ENCODE results near the gene CCDC93. TPM values are rescaled to one million over a fixed set of nuclear protein-coding genes. Genes with fewer than 3 reads are reported as not detected.

CCDC93 gene
- total RNA-seq, result 21.4 TPM
- polyA plus RNA-seq (ENCODE audit: insufficient read depth in 1 of 8, insufficient read length in 8 of 8, low replicate concordance in 1 of 8), result 10 to 100 TPM; 21.8 to 28.4 (median 24.2) TPM
- long read RNA-seq, donor 1, full-length matches to known transcripts, result 1 of 1 reads
- long read RNA-seq, donor 1, partial matches to known transcripts, result 0 of 1 reads
- long read RNA-seq, donor 1, other reads (novel, unspliced or antisense), result 0 of 1 reads
- long read RNA-seq, donor 2, result 0 reads
- long read RNA-seq, donor 3, full-length matches to known transcripts, result 2 of 2 reads
- long read RNA-seq, donor 3, partial matches to known transcripts, result 0 of 2 reads
- long read RNA-seq, donor 3, other reads (novel, unspliced or antisense), result 0 of 2 reads
- long read RNA-seq, donor 4, result 0 reads
- long read RNA-seq, donor 5, full-length matches to known transcripts, result 3 of 3 reads
- long read RNA-seq, donor 5, partial matches to known transcripts, result 0 of 3 reads
- long read RNA-seq, donor 5, other reads (novel, unspliced or antisense), result 0 of 3 reads
- long read RNA-seq, donor 6, full-length matches to known transcripts, result 1 of 1 reads
- long read RNA-seq, donor 6, partial matches to known transcripts, result 0 of 1 reads
- long read RNA-seq, donor 6, other reads (novel, unspliced or antisense), result 0 of 1 reads
- long read RNA-seq, donor 7, partial matches to known transcripts, result 13 of 13 reads
- long read RNA-seq, donor 7, other reads (novel, unspliced or antisense), result 0 of 13 reads
- long read RNA-seq, donor 8, result 0 reads
- long read RNA-seq, donor 9, result 0 reads
- long read RNA-seq, donor 10, full-length matches to known transcripts, result 2 of 9 reads
- long read RNA-seq, donor 10, partial matches to known transcripts, result 7 of 9 reads
- long read RNA-seq, donor 10, other reads (novel, unspliced or antisense), result 0 of 9 reads
- long read RNA-seq, donor 11, result 0 reads

- Histone ChIP-seq H3K27ac (ENCODE audit: low read length) (peak within 1 kb of the TSS; percentile 88), H3K4me1 (ENCODE audit: control insufficient read depth, insufficient read depth, low read length) (peaks cover 14% of the 10 kb centered on the region), H3K36me3 (ENCODE audit: control insufficient read depth, insufficient read depth, low read length) (no peaks in the 10 kb centered on the region), H3K27me3 (ENCODE audit: control insufficient read depth, insufficient read depth, low read length) (peaks cover under 1% of the 10 kb centered on the region), H3K9me3 (replicated peaks; ENCODE audit: control insufficient read depth, low read depth, low read length) (no peaks in the 10 kb centered on the region), H3K4me3 (ENCODE audit: low read length) (peak within 1 kb of the TSS; percentile 99)
- DNase-seq, result peak; percentile 93
- under 1% methylated on average over 71 of the region's 71 CpGs for WGBS (ENCODE audit: insufficient coverage)
Observed at GRCh38 chr2:118013724-118014491, at the start of gene CCDC93. CCDC93 (minus strand) TSS chr2:118014070; CDS start chr2:118013995, 75 bp downstream.

DNA sequence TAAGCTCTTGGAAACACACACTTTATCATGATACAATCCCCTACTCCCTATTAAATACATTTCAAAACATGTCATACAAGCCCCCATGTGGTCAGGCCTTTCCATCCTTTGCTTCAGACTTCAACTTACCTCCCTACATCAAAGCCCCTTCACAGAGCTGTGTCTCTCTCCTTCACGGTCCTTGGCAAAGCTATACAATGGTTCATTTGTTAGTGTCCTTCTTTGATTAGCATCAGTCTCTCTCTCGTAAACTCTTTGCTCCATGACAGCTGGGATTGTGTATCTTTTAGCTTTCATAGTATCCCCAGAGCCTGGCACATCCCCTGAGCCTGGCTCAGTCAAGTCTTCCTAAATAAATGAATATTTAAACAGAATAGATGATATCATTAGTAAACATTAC lies 48.8 kb upstream of the CCDC93 start:
- H3K4me1 ChIP-seq (ENCODE audit: control insufficient read depth, insufficient read depth, low read length), result no peaks in the 10 kb centered on the region
- no CpG with 5 or more reads among the region's 2 CpGs for WGBS (ENCODE audit: insufficient coverage)
- no peaks in the 10 kb centered on the region for H3K36me3 ChIP-seq (ENCODE audit: control insufficient read depth, insufficient read depth, low read length)
- H3K4me3 ChIP-seq (ENCODE audit: low read length), result no peak overlapping the region
- H3K9me3 ChIP-seq (replicated peaks; ENCODE audit: control insufficient read depth, low read depth, low read length), result no peaks in the 10 kb centered on the region
- DNase-seq, result no peak
- no peaks in the 10 kb centered on the region for H3K27me3 ChIP-seq (ENCODE audit: control insufficient read depth, insufficient read depth, low read length)
- no peak overlapping the region for H3K27ac ChIP-seq (ENCODE audit: low read length)

DNA sequence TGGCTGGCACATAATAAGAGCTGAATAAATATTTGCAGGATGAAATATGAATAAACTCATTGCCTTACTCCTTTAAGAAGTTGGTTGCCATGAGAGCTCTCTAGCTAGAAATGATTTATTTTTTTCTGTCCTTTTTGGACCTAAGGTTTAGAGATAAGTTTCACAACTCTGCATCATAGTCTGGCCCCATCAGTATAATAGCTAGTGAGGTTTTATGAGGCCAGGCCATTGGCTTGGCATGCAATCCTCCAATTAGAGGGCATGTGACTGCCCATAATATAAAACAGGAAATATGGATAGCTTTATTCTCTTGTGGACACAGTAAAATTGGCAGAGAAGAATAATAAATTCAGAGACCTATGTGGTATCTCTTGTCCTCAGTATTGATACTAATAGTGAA lies 48.2 kb upstream of the CCDC93 start:
- no peaks in the 10 kb centered on the region for H3K36me3 ChIP-seq (ENCODE audit: control insufficient read depth, insufficient read depth, low read length)
- no peak overlapping the region for H3K4me3 ChIP-seq (ENCODE audit: low read length)
- H3K27ac ChIP-seq (ENCODE audit: low read length), result no peak overlapping the region
- no peak for DNase-seq
- no peaks in the 10 kb centered on the region for H3K9me3 ChIP-seq (replicated peaks; ENCODE audit: control insufficient read depth, low read depth, low read length)
- H3K4me1 ChIP-seq (ENCODE audit: control insufficient read depth, insufficient read depth, low read length), result no peaks in the 10 kb centered on the region
- H3K27me3 ChIP-seq (ENCODE audit: control insufficient read depth, insufficient read depth, low read length), result no peaks in the 10 kb centered on the region

GRCh38 chr2:118061135-118061955 lies 47.5 kb upstream of the CCDC93 start:
- Histone ChIP-seq H3K9me3 (replicated peaks; ENCODE audit: control insufficient read depth, low read depth, low read length) (no peaks in the 10 kb centered on the region), H3K4me3 (ENCODE audit: low read length) (no peak overlapping the region), H3K36me3 (ENCODE audit: control insufficient read depth, insufficient read depth, low read length) (no peaks in the 10 kb centered on the region), H3K27ac (ENCODE audit: low read length) (no peak overlapping the region), H3K27me3 (ENCODE audit: control insufficient read depth, insufficient read depth, low read length) (no peaks in the 10 kb centered on the region), H3K4me1 (ENCODE audit: control insufficient read depth, insufficient read depth, low read length) (no peaks in the 10 kb centered on the region)
- peak; percentile 36 for DNase-seq
- 49% methylated on average over 3 of the region's 4 CpGs for WGBS (ENCODE audit: insufficient coverage)

DNA sequence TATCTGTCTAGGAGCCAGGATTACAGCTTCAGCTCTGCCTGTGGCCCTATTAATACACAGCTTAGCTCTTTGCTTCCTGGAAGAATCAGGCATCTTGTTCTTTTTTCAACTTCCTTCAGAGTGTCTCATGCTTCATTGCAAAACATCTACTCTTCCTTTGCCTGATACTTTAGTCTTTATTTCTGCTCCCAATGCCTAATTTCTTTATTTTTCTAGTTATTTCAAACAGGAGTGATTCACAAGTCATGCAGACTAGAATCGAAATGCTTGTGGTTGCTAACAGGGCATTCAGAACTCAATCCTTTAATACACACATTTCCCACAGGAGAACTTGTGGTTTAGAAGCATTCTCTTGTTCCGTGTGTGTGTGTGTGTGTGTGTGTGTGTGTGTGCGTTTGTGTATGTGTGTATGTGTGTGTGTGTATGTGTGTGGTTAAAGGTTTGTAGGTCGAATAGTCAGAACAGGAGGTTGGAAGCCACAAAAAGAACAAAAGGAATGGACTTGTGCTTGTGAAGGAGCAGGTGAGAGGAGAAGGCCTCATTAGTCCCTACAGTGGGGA lies 46.1 kb upstream of the CCDC93 start:
- H3K27ac ChIP-seq (ENCODE audit: low read length), result no peak overlapping the region
- peaks cover 3% of the 10 kb centered on the region for H3K27me3 ChIP-seq (ENCODE audit: control insufficient read depth, insufficient read depth, low read length)
- 52% methylated on average over 2 of the region's 4 CpGs for WGBS (ENCODE audit: insufficient coverage)
- no peaks in the 10 kb centered on the region for H3K9me3 ChIP-seq (replicated peaks; ENCODE audit: control insufficient read depth, low read depth, low read length)
- no peak overlapping the region for H3K4me3 ChIP-seq (ENCODE audit: low read length)
- peak; percentile 17 for DNase-seq
- H3K36me3 ChIP-seq (ENCODE audit: control insufficient read depth, insufficient read depth, low read length), result no peaks in the 10 kb centered on the region
- H3K4me1 ChIP-seq (ENCODE audit: control insufficient read depth, insufficient read depth, low read length), result peaks cover 2% of the 10 kb centered on the region

- peaks cover 3% of the 10 kb centered on the region for H3K27me3 ChIP-seq (ENCODE audit: control insufficient read depth, insufficient read depth, low read length)
- no peaks in the 10 kb centered on the region for H3K36me3 ChIP-seq (ENCODE audit: control insufficient read depth, insufficient read depth, low read length)
- H3K4me3 ChIP-seq (ENCODE audit: low read length), result no peak overlapping the region
- no peaks in the 10 kb centered on the region for H3K9me3 ChIP-seq (replicated peaks; ENCODE audit: control insufficient read depth, low read depth, low read length)
- DNase-seq, result no peak
- no CpG with 5 or more reads among the region's 3 CpGs for WGBS (ENCODE audit: insufficient coverage)
- H3K27ac ChIP-seq (ENCODE audit: low read length), result no peak overlapping the region
- peaks cover 2% of the 10 kb centered on the region for H3K4me1 ChIP-seq (ENCODE audit: control insufficient read depth, insufficient read depth, low read length)
Observed at GRCh38 chr2:118058951-118059350, 45.1 kb upstream of the CCDC93 start.

GRCh38 chr2:118056801-118057200 lies 42.9 kb upstream of the CCDC93 start:
- Histone ChIP-seq H3K9me3 (replicated peaks; ENCODE audit: control insufficient read depth, low read depth, low read length) (no peaks in the 10 kb centered on the region), H3K4me1 (ENCODE audit: control insufficient read depth, insufficient read depth, low read length) (peaks cover 4% of the 10 kb centered on the region), H3K27ac (ENCODE audit: low read length) (no peak overlapping the region), H3K36me3 (ENCODE audit: control insufficient read depth, insufficient read depth, low read length) (no peaks in the 10 kb centered on the region), H3K27me3 (ENCODE audit: control insufficient read depth, insufficient read depth, low read length) (peaks cover 3% of the 10 kb centered on the region), H3K4me3 (ENCODE audit: low read length) (no peak overlapping the region)
- WGBS (ENCODE audit: insufficient coverage), result 100% methylated on average over 2 of the region's 3 CpGs
- no peak for DNase-seq

DNA sequence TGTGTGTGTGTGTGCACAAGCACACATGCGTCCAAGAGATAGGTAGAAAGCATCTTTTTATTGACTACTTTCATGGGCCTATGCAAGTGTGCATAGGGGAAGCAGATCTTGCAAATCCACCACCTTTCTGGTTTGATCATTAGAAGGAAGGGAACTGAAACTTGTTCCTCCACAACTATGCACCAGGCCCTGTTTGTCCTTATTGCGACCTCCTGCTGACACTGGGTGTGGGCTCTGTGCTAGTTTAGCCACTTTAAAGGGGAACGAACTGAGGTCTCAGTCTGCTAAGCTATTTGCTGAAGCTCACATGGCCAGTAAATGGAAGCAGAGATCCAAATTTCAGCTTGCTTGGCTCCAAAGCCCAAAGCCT lies 42.3 kb upstream of the CCDC93 start:
- Histone ChIP-seq H3K36me3 (ENCODE audit: control insufficient read depth, insufficient read depth, low read length) (no peaks in the 10 kb centered on the region), H3K9me3 (replicated peaks; ENCODE audit: control insufficient read depth, low read depth, low read length) (no peaks in the 10 kb centered on the region), H3K4me1 (ENCODE audit: control insufficient read depth, insufficient read depth, low read length) (peaks cover 4% of the 10 kb centered on the region), H3K27ac (ENCODE audit: low read length) (no peak overlapping the region), H3K4me3 (ENCODE audit: low read length) (no peak overlapping the region), H3K27me3 (ENCODE audit: control insufficient read depth, insufficient read depth, low read length) (peaks cover 3% of the 10 kb centered on the region)
- DNase-seq, result peak; percentile 59
- 38% methylated on average over 2 of the region's 3 CpGs for WGBS (ENCODE audit: insufficient coverage)

DNA sequence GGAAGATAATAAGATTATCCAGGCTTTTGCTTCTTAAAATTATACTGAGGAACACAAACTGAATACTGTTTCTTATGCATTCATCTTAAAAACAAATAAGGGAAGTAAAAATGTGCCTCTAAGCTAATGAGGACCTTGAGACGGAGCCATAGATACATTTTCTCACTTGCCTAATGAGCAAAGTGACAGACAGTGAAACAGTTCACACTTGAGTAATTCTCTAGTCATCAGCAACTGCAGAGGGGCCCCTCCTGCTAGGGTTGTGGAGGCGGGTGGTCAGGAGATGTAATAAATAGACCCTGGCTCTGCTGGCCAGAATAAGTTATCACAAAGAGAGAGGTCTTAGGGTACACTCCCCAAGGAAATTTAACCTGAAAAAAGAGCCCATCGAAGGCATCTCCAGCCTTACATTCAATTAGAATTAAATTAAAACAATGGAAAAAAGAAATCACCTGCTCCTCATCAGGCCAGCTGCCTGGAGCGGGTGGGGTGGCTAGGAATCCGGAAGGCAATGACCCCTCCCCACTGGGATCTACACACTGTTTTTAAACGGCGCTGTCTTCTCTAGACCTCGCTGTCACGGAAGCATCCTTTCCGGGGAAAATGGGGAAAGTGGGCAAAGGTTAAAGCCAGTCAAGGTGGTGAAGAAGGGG lies 41.8 kb upstream of the CCDC93 start:
- H3K4me3 ChIP-seq (ENCODE audit: low read length), result no peak overlapping the region
- H3K27ac ChIP-seq (ENCODE audit: low read length), result no peak overlapping the region
- H3K36me3 ChIP-seq (ENCODE audit: control insufficient read depth, insufficient read depth, low read length), result no peaks in the 10 kb centered on the region
- H3K27me3 ChIP-seq (ENCODE audit: control insufficient read depth, insufficient read depth, low read length), result peaks cover 3% of the 10 kb centered on the region
- peaks cover 4% of the 10 kb centered on the region for H3K4me1 ChIP-seq (ENCODE audit: control insufficient read depth, insufficient read depth, low read length)
- WGBS (ENCODE audit: insufficient coverage), result 64% methylated on average over 3 of the region's 10 CpGs
- DNase-seq, result no peak
- H3K9me3 ChIP-seq (replicated peaks; ENCODE audit: control insufficient read depth, low read depth, low read length), result no peaks in the 10 kb centered on the region

Data from muscle of leg (tissue), 16 donors.